Measurements from ENCODE around the gene CD14.

GRCh38 chr5:140673187-140673976 lies 40.4 kb upstream of the CD14 start, which contains the start of gene DND1:
- TF ChIP-seq CTCF (IDR thresholded peaks at IDR 0.05; ENCODE audit: low read length) (no peak), EZH2 (IDR thresholded peaks at IDR 0.05; ENCODE audit: borderline replicate concordance, low read length) (no peak)

Measured in OCI-LY1 (cell line).